GM18861 (cell line): ENCODE measurements around the gene PLA2G4E.

Source experiments
- ATAC-seq: cut with Tn5 transposase; IDR thresholded peaks from one replicate; pipeline ENCODE4 v1.9.1; 2021; ENCODE audit not compliant: unreplicated experiment

The PLA2G4E gene

GRCh38 chr15:41981371-41982132, 39.3 kb downstream of the PLA2G4E start:
- ATAC-seq = no peak

- ATAC-seq = no peak
Measured at GRCh38 chr15:41980654-41981323, 40.1 kb downstream of the PLA2G4E start.

GRCh38 chr15:41979493-41980266, 41.2 kb downstream of the PLA2G4E start:
- ATAC-seq = no peak

DNA sequence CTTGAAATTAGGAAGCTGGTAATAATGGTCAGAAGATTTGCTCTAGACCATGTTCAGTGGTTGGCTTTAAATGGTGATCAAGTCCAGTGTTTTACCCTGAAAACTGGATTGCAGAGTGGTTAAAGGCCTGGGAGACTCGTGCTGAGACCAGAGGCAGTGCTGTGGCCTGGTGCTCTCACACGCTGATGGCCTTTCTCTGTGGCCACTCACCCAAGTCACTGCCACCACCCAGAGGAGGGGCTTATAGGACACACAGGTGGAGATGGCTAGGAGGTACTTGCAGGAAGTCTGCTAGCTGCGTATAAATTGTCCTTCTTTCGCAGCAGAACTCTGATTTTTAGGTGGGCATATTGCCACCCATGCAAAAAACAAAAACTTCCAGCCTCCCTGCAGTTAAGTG, 42.3 kb downstream of the PLA2G4E start:
- no peak for ATAC-seq

DNA sequence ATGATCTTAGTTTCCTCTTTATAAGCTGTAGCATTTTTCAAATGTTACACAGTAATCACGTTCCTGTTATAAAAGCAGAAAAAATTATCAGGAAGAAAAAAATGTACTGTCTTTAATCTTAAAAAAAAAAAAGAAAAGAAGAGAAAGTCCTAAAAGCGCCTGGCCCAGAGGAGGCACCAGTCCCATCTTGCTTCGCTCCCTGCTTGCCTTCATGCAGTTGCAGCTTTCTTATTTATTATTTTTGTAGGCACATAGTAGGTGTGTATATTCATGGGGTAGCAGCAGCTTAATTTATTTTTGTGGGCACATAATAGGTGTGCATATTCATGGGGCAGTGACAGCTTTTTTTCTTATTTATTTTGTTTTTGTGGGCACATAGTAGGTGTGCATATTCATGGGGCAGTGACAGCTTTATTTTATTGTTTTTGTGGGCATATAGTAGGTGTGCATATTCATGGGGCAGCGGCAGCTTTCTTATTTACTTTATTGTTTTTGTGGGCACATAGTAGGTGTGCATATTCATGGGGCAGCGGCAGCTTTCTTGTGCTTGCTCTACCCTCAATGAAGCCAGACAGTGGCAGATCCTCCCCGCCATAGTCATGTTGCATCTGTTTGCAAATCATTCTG, 43.0 kb downstream of the PLA2G4E start:
- no peak for ATAC-seq

DNA sequence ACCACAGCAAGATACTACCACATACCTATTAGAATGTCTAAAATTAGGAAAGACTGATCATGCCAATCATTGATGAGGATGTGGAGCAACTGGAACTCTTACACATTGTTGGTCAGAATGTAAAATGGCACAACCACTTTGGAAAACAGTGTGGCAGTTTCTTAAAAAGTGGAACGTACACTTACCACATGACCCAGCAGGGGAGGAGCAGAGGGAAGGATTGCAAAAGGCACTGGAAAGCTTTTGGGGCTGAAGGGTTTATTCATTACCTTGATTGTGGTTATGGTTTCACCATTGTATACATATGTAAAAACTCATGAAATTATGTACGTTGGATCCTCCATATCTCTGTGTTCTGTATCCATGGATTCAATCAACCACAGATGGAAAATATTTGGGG, 45.2 kb downstream of the PLA2G4E start:
- ATAC-seq = no peak

DNA sequence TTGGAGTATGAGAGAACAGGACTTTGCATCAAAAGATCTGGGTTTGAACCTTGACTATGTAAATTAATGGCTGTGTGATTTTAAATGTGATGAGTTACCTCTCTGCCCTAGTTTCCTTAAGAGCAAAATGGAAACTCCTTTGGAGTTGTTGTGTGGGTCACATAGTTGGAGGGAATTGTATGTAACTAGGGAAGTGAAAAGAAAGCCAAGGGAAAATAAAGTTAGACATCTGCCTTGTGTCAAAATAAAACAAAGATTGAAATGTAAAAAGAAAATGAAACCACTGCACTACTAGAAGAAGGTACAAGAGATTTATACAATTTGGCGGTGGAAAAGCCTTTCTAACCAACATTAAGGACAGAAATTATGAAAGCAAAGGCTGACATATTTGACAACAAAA, 46.8 kb downstream of the PLA2G4E start:
- ATAC-seq = no peak

- ATAC-seq = peak; percentile 69
Measured at GRCh38 chr15:41972253-41973242, 48.3 kb downstream of the PLA2G4E start, which contains the start of gene EHD4. Gene EHD4 (minus strand): TSS chr15:41972557. CDS start chr15:41972494, 63 bp downstream.

GRCh38 chr15:41971895-41972252, 49.0 kb downstream of the PLA2G4E start:
- peak; percentile 1 for ATAC-seq

GRCh38 chr15:41971089-41971894, 49.5 kb downstream of the PLA2G4E start:
- ATAC-seq = peak; percentile 39

- no peak for ATAC-seq
Measured at GRCh38 chr15:41970456-41970855, 50.4 kb downstream of the PLA2G4E start.

DNA sequence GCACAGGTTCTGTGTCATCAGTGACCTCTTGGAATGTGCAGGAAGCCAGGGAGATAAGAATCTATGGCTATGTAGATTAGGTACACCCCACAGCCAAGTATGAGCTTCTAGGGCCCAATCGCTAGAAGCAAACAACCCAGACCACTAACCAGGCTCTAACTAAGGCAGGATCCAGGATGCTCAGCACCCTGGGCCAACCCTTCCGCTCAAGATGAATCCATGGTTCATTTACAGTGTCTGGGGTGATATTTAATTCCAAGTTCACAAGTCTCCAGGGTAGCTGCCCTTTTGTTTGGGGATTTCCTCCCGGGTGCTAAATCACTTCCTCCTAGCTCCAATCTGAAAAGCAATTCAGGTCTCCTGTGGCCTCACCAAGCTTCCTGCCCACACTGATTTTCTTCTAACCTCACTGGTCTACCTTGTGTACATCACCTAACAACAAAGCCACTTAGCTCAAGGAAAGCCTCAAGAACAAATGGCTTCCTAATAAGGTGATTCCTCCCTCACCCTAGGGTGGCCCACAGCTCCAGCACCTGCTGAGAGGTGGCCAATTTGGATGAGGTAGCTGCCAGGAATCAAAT, 50.9 kb downstream of the PLA2G4E start:
- no peak for ATAC-seq

DNA sequence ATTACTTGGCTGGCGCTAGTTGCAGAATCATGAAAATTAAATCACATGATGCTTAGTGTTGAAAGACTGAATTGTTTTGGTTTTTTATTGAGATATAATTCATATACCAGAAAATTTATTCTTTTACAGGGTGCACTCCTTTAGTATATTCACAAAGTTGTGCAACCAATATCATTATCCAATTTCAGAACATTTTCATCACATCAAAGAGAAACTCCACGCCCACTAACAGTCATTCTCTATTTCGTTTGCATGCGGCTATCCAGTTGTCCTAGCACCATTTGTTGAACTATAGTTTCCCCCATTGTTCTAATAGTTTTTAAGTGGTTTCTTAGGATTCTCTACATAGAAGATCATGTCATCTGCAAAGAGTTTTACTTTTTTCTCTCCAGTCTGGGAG, 52.1 kb downstream of the PLA2G4E start:
- no peak for ATAC-seq

- ATAC-seq = no peak
Measured at GRCh38 chr15:41967506-41968206, 53.2 kb downstream of the PLA2G4E start.

- ATAC-seq = no peak
Measured at GRCh38 chr15:41966920-41967465, 53.8 kb downstream of the PLA2G4E start.

DNA sequence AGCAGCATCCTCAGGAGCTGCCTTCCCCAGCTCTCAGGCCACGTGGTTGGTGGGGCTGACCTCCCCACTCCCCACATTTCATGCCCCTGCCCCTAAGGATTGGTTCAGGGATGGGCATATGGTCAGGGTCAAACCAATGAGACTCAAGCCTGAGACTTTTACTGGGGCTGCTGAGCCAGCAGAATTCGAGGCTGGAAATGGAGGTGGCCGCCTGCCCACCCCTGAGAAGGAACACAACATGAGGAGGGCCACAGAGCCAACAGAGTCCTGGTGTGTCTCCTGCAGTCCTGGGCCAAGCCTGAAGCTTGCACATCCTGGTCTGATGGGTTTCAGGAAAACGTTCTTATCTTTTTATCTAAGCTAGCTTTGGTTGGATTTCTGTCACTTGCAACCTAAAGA, 54.4 kb downstream of the PLA2G4E start:
- no peak for ATAC-seq

DNA sequence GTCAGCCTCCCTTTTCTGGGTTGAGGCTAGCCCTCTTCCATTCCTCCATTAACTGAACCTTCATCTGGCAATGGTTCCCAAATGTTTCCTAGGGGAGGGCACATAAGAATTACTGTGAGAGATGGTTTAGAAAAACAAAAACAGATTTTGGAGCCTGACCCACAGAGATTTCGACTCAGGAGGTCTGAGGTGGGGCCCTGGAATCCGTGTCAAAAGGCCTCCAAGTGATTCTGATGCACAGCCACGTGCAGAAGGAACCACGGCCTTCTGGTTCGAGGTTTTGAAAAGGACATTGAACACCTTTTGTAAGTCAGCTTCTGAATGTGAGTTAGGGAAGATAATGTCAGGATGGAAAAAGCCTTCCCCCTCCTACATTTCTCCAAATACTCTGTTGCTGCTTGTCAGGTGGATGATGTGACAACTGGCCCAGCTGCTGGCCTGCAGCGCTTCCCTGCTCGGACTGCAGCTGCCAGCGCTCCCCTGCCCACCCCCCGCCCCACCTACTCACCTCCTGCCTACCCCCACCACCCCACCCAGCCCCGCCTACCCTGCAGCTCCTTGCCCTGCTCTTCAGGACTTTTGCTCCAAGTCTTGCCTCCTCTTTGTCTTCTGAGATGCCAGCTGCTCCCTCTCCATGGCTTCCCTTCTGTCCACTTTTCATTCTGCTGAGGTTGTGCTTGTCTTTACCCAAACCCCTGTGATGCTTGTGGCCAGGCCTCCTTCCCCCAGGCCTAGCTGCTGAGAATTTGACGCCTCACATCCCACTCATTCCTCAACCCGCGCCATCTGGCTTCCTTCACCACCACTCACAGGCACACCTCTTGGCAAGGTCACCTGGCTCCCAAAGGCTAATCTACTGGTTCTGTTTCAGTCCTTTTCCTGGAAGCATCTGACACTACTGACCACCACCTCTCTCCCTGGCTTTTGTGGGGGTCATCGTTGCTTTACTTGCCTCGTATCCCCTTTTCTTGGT, 55.1 kb downstream of the PLA2G4E start:
- ATAC-seq = no peak
